Skeletal muscle tissue (tissue), 4 donors: ENCODE results near the gene BNC2. TPM values are rescaled to one million over a fixed set of nuclear protein-coding genes. Genes with fewer than 3 reads are reported as not detected.

Experiments
- H3K27ac ChIP-seq: one replicate; pipeline ENCODE4 v1.7.0; 2013; ENCODE audit warnings: mild to moderate bottlenecking, low read depth, low read length, inconsistent platforms
- H3K27me3 ChIP-seq, 3 donors: one replicate each; pipeline ENCODE4 v1.7.0; 2013; ENCODE audit warnings: low read length in 3 of 3; ENCODE audit not compliant: control insufficient read depth in 3 of 3, insufficient read depth in 3 of 3
- H3K36me3 ChIP-seq, 3 donors: one replicate each; pipeline ENCODE4 v1.7.0; 2013; ENCODE audit warnings: low read length in 3 of 3; ENCODE audit not compliant: control insufficient read depth in 3 of 3, insufficient read depth in 3 of 3
- H3K4me1 ChIP-seq, 3 donors: one replicate each; pipeline ENCODE4 v1.7.0; 2013; ENCODE audit warnings: low read length in 3 of 3, mild to moderate bottlenecking in 3 of 3; ENCODE audit not compliant: control insufficient read depth in 3 of 3, insufficient read depth in 3 of 3
- H3K4me3 ChIP-seq, 3 donors: one replicate each; pipeline ENCODE4 v1.7.0; 2013; ENCODE audit warnings: low read length in 3 of 3
- H3K9ac ChIP-seq, 3 donors: one replicate each; pipeline ENCODE4 v1.7.0; 2013; ENCODE audit warnings: low read length in 3 of 3, mild to moderate bottlenecking in 3 of 3, moderate library complexity in 2 of 3, low read depth in 1 of 3
- H3K9me3 ChIP-seq, 3 donors: one replicate each; pipeline ENCODE4 v1.7.0; 2013; ENCODE audit warnings: low read length in 3 of 3; ENCODE audit not compliant: control insufficient read depth in 3 of 3
- total RNA-seq: library from RNA; depleted of rRNA; stranded (reverse); fragments of >200 nt; gene quantifications from one replicate; pipeline ENCODE4 v1.2.3, GENCODE V29; 2014
- donor health status: Osteomylitis.

Gene BNC2
- total RNA-seq, 1 donor from 2014 or later: 10.4 TPM

- peaks cover 0 to 2% (median 0%) of the 10 kb centered on the region in 3 donors for H3K4me1 ChIP-seq
- no peak overlapping the region for H3K27ac ChIP-seq
- no peak overlapping the region for H3K4me3 ChIP-seq
- H3K9ac ChIP-seq: peak overlapping the region in 2 of 3 donors; percentile 24 to 25
- H3K9me3 ChIP-seq: no peaks in the 10 kb centered on the region
- no peaks in the 10 kb centered on the region for H3K27me3 ChIP-seq
- H3K36me3 ChIP-seq: no peaks in the 10 kb centered on the region
These were observed 295.1 kb downstream of the BNC2 start for GRCh38 chr9:16575142-16575985.

DNA sequence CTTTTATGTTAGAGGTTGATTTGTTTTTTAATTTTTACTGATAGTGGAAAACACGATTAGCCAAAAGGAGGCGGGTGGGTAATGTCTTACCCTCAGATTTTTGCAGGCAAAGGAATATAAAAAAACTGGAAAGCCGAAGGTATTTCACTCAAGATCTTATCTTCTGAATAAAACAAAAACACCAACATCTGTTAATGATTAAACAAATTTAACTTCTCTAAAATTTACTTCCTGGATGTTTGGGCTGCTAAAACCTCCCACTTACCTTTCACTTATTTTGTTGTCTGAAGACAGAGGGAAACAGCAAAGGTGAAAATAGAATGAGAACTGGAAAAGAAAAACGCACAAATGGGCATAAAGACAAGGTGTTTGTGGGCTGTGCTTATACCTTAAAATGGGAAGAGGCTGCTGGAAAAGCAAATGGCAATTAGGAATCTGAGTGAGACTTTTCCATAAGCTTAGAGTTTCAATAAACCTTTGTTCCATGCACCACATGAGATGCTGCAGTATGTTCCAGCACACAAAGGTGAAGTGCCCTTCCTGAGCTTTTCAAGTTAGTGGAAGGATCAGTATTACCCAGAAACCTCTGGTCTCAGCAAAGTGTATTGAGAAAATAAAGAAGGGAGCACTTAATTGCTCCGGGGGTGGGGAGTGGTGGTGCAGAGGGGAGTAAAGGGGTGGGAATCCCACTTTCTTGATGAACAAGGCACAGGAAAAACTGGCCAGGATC is 298.3 kb downstream of the BNC2 start:
- Histone ChIP-seq H3K27ac (no peak overlapping the region), H3K9ac (no peak overlapping the region), H3K4me1 (peaks cover 0 to 2% (median 0%) of the 10 kb centered on the region in 3 donors), H3K36me3 (no peaks in the 10 kb centered on the region), H3K4me3 (no peak overlapping the region), H3K9me3 (no peaks in the 10 kb centered on the region), H3K27me3 (no peaks in the 10 kb centered on the region)

DNA sequence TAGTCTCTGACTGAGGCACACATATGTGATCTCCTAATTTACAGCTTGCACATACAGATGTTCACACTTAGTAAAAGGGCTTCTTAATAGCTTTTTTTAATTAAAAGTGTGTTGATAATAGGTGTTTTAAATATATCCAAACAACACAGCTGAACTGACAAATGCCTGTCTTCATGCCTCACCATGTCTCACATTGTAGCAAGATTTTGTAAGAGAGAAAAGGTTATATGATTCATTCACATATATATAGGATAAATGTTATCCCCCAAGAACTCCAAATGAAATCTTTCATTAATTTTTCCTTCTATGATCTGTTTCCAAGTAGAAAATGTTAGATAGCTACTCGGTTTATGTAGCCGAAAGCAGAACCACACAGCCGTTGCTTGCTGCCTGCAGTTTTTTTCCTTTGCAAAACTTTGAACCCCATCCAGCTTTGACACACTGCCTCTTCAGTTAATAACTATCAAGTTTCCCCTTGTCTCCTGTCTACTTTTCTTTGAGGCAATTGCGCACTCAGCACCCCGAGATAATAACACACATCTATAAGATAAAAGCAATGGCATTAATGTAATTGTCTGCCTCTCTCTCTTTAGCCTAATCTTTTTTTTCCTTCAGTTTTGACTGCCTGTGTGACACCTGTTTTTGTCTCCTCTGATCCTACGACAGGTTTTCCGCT is 299.2 kb downstream of the BNC2 start:
- peaks cover 0 to 2% (median 0%) of the 10 kb centered on the region in 3 donors for H3K4me1 ChIP-seq
- H3K9me3 ChIP-seq: no peaks in the 10 kb centered on the region
- H3K36me3 ChIP-seq: no peaks in the 10 kb centered on the region
- peak overlapping the region in 1 of 3 donors; percentile 0 for H3K4me3 ChIP-seq
- peak overlapping the region in 1 of 3 donors; percentile 10 for H3K9ac ChIP-seq
- no peaks in the 10 kb centered on the region for H3K27me3 ChIP-seq
- no peak overlapping the region for H3K27ac ChIP-seq

GRCh38 chr9:16563446-16563845 is 307.0 kb downstream of the BNC2 start:
- Histone ChIP-seq H3K9ac (no peak overlapping the region), H3K9me3 (no peaks in the 10 kb centered on the region), H3K27me3 (no peaks in the 10 kb centered on the region), H3K4me1 (peaks cover 0 to 4% (median 0%) of the 10 kb centered on the region in 3 donors), H3K27ac (no peak overlapping the region), H3K4me3 (no peak overlapping the region), H3K36me3 (no peaks in the 10 kb centered on the region)

- no peak overlapping the region for H3K4me3 ChIP-seq
- no peaks in the 10 kb centered on the region for H3K27me3 ChIP-seq
- H3K9ac ChIP-seq: no peak overlapping the region
- H3K36me3 ChIP-seq: no peaks in the 10 kb centered on the region
- H3K9me3 ChIP-seq: no peaks in the 10 kb centered on the region
- H3K27ac ChIP-seq: no peak overlapping the region
- H3K4me1 ChIP-seq: peaks cover 0 to 4% (median 0%) of the 10 kb centered on the region in 3 donors
These were observed 309.3 kb downstream of the BNC2 start for GRCh38 chr9:16561121-16561520.

GRCh38 chr9:16559418-16560188 is 310.9 kb downstream of the BNC2 start:
- no peaks in the 10 kb centered on the region for H3K9me3 ChIP-seq
- H3K4me1 ChIP-seq: peaks cover 0 to 4% (median 0%) of the 10 kb centered on the region in 3 donors
- H3K27ac ChIP-seq: no peak overlapping the region
- no peak overlapping the region for H3K9ac ChIP-seq
- no peaks in the 10 kb centered on the region for H3K27me3 ChIP-seq
- no peak overlapping the region for H3K4me3 ChIP-seq
- no peaks in the 10 kb centered on the region for H3K36me3 ChIP-seq

DNA sequence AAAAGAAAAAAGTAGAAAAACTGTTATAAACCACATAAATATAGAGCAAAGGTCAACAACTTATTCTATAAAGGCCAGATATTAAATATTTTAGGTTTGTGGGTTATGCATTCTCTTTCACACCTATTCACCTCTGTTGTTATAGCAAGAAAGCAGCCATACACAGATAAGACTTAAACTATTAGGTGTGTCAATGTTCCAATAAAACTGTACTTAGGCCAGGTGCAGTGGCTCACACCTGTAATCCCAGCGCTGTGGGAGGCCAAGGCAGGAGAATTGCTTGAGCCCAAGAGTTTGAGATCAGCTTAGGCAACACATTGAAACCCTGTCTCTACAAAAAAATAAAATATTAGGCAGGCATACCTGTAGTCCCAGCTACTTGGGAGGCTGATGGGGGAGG is 314.7 kb downstream of the BNC2 start:
- Histone ChIP-seq H3K27me3 (no peaks in the 10 kb centered on the region), H3K4me3 (no peak overlapping the region), H3K27ac (no peak overlapping the region), H3K36me3 (peaks cover 0 to 5% (median 0%) of the 10 kb centered on the region in 3 donors), H3K4me1 (peaks cover 0 to 4% (median 0%) of the 10 kb centered on the region in 3 donors), H3K9me3 (no peaks in the 10 kb centered on the region), H3K9ac (no peak overlapping the region)

DNA sequence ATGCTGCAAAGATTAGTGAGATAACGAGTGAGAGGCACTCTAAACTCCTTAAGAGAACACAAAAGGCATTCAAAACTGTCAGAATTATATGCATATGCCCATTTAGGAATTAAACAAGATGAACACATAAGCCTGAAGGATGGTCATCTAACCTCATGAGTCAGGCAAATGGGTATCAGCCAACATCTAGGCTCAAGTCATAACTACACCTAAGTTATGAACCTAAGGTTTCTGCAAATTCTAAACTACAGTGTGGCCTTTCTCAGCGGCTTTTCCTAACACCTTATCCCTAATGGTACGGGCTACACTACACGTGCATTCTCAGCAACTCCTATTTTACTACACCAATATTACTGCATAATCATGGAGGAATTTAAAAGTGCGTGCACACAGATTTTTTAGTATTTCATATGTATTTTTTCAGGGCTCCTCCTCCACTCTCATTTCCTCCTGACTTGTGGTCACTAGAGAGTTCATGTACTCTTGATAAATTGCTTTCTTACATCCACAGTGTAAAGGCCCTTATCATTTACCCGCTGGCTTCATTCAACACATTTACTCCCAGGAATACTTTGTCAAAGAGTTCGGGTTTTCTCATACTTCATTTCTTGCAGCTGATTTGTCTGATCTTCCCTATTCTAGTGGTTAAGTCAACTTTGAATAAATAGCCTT is 316.5 kb downstream of the BNC2 start:
- H3K36me3 ChIP-seq: peaks cover 0 to 5% (median 0%) of the 10 kb centered on the region in 3 donors
- H3K9ac ChIP-seq: no peak overlapping the region

GRCh38 chr9:16552252-16552651 is 318.2 kb downstream of the BNC2 start:
- no peaks in the 10 kb centered on the region for H3K27me3 ChIP-seq
- H3K36me3 ChIP-seq: peaks cover 0 to 5% (median 0%) of the 10 kb centered on the region in 3 donors
- no peaks in the 10 kb centered on the region for H3K4me1 ChIP-seq
- no peak overlapping the region for H3K4me3 ChIP-seq
- H3K9me3 ChIP-seq: no peaks in the 10 kb centered on the region
- H3K27ac ChIP-seq: no peak overlapping the region
- no peak overlapping the region for H3K9ac ChIP-seq

More for the DNA sequence above, 316.5 kb downstream of the BNC2 start:
- no peak overlapping the region for H3K4me3 ChIP-seq
- H3K27ac ChIP-seq: no peak overlapping the region
- no peaks in the 10 kb centered on the region for H3K27me3 ChIP-seq
- H3K9me3 ChIP-seq: no peaks in the 10 kb centered on the region
- no peaks in the 10 kb centered on the region for H3K4me1 ChIP-seq
